Cardiac fibroblast (primary cell): ENCODE data around the gene PODXL.
"Not testable (repeated sequence)": the region's sequence is repeated elsewhere in the genome, so short reads cannot be mapped to it uniquely, and the experiment has no call there.

ENCODE experiments used
- DNase-seq, 2 donors: peaks; one replicate each; pipeline versions ENCODE4 v3.0.0 to v3.0.0-alpha.2; 2010; ENCODE audit warnings: low read depth in 2 of 2
- H3K4me3 ChIP-seq, 2 donors: replicated peaks in 1 of 2; 1 replicate in 1 of 2; 2 replicates in 1 of 2; pipeline ENCODE4 v1.5.1; 2011; ENCODE audit warnings: low read depth in 2 of 2, low read length in 2 of 2, mild to moderate bottlenecking in 2 of 2, moderate library complexity in 1 of 2
- TF ChIP-seq, protein P1 (sequence below): IDR thresholded peaks from one replicate; pipeline ENCODE4 v1.5.1; 2011; ENCODE audit warnings: low read depth, mild to moderate bottlenecking, low read length, inconsistent platforms

Gene PODXL

GRCh38 chr7:131508754-131509486, 47.5 kb downstream of the PODXL start:
- TF ChIP-seq, protein P1, sequence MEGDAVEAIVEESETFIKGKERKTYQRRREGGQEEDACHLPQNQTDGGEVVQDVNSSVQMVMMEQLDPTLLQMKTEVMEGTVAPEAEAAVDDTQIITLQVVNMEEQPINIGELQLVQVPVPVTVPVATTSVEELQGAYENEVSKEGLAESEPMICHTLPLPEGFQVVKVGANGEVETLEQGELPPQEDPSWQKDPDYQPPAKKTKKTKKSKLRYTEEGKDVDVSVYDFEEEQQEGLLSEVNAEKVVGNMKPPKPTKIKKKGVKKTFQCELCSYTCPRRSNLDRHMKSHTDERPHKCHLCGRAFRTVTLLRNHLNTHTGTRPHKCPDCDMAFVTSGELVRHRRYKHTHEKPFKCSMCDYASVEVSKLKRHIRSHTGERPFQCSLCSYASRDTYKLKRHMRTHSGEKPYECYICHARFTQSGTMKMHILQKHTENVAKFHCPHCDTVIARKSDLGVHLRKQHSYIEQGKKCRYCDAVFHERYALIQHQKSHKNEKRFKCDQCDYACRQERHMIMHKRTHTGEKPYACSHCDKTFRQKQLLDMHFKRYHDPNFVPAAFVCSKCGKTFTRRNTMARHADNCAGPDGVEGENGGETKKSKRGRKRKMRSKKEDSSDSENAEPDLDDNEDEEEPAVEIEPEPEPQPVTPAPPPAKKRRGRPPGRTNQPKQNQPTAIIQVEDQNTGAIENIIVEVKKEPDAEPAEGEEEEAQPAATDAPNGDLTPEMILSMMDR = no peak
- no peak for DNase-seq
- no peak overlapping the region for H3K4me3 ChIP-seq

GRCh38 chr7:131507592-131508331, 48.7 kb downstream of the PODXL start:
- TF ChIP-seq, protein P1 = peak; percentile 91
- H3K4me3 ChIP-seq = no peak overlapping the region
- peak; percentile 77 to 78 for DNase-seq

DNA sequence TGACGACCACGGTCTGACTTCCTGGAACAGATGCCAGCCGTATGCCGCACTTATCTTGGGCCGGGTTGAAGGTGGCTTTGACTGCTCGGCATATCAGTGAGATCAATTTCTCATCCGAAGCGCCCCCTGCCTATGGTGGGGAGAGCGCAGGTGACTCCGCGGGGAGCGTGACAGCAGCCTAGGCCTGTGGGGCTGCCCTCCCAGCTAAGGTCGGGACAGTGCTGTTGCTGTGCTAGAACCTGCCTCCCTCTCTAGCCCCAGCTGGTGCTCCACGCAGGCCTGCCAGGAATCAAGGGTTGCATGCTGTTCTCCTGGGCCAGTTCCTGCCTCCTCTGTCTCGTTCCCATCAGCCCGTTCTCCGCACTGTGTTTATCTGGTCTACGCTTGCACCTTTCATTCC, 49.8 kb downstream of the PODXL start:
- DNase-seq = no peak
- H3K4me3 ChIP-seq = no peak overlapping the region
- TF ChIP-seq, protein P1 = no peak

DNA sequence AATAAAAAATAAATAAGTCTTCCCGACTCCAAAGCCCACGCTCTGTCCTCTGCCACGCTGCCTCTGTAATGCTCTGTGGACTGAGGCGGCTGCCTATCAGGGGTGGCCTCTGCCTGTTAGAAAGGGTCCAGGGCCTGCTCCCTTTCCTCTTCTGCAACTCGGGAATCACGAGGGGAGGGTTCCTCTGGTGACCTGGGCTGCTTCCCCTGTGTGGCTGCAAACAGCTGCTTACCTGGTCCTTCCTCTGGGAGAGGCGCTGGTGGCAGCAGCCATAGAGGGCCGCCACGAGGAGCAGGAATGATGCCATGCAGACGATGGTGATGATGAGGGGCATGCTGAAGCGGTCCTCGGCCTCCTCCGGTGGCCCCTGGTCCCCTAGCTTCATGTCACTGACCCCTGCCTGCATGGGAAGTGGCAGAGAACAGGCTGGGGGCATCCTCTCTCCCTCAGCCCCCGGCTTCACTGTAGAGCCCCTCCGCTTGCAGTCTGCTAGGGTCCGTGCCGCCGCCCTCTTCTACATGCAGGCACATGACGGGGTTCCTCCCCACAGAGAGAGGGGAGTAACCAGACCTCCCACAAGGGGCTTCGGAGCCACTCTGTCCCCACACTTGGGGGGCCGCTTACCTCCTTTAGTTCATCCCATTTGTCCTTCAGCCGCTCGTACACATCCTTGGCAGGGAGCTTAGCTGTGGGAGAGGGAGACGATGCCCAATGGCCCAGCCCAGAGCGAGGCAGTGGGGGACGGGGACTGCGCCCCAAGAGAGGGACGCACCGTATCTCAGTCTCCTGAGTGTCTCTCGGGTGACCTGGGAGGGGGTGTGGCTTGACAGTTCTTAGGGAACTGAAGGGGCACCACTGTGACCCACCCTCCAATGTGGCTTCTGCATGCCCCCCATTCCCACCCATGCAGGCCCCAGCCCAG, 50.5 kb downstream of the PODXL start:
- H3K4me3 ChIP-seq = no peak overlapping the region
- TF ChIP-seq, protein P1 = no peak
- no peak for DNase-seq

GRCh38 chr7:131505037-131505620, 51.3 kb downstream of the PODXL start:
- DNase-seq, H3K4me3 ChIP-seq: not testable (repeated sequence)

DNA sequence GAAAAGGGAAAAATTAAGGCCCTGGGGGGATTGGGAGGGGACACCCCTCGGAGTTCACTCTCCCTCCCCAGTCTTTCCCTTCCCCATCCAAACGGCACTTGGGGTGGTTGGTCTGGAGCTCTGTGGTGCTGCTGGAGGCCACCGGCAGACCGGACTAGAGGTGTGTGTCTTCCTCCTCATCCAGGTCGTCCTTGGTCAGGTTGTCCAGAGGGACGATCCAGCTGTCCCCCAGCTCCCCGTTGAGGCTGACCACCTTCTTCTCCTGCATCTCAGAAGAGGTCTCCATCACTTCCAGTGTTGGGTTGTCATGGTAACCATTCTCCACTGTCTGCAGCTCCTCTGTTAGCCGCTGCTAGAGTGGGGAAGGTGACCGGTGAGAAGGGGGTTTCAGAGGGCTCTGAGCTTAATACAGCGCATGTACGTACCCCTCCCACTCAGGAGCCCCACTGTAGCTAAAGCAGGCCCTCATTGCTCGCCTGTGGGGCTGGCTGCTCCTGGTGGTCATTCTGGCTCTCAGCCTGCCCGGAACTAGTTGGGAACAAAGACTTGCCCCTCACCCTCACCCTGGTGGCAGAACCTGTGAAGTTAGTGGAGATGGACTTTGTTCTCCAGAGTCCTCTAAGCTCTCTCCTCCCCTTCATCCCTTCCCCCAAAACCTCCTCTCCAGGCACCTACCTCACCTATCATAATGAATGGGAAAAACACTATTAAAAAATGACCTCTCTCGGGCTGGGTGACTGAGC, 52.1 kb downstream of the PODXL start:
- no peak overlapping the region for H3K4me3 ChIP-seq
- TF ChIP-seq, protein P1 = no peak
- DNase-seq = no peak
